ENCODE measurements around the gene SPATA16.

SPATA16 gene

GRCh38 chr3:172853005-172853404 is 288.0 kb downstream of the SPATA16 start:
- H3K9ac ChIP-seq (ENCODE audit: low read depth in 1 of 2, low read length in 2 of 2): no peak overlapping the region
- H3K36me3 ChIP-seq (ENCODE audit: control insufficient read depth in 1 of 2, insufficient read depth in 2 of 2, low read length in 2 of 2): no peaks in the 10 kb centered on the region
- H3K27me3 ChIP-seq (ENCODE audit: control insufficient read depth in 1 of 2, insufficient read depth in 2 of 2, low read length in 2 of 2): no peaks in the 10 kb centered on the region
- no peaks in the 10 kb centered on the region for H3K9me3 ChIP-seq (ENCODE audit: control insufficient read depth in 1 of 2, low read length in 2 of 2)
- no peak overlapping the region for H3K27ac ChIP-seq (ENCODE audit: low read depth, low read length)
- no peak overlapping the region for H3K4me3 ChIP-seq (ENCODE audit: low read depth in 1 of 2, low read length in 2 of 2)
- peaks cover 0 to 9% of the 10 kb centered on the region in 2 donors for H3K4me1 ChIP-seq (ENCODE audit: control insufficient read depth in 1 of 2, insufficient read depth in 2 of 2, low read length in 2 of 2)

GRCh38 chr3:172848910-172849309 is 292.1 kb downstream of the SPATA16 start:
- H3K36me3 ChIP-seq (ENCODE audit: control insufficient read depth in 1 of 2, insufficient read depth in 2 of 2, low read length in 2 of 2): no peaks in the 10 kb centered on the region
- no peak overlapping the region for H3K4me3 ChIP-seq (ENCODE audit: low read depth in 1 of 2, low read length in 2 of 2)
- H3K27ac ChIP-seq (ENCODE audit: low read depth, low read length): no peak overlapping the region
- H3K4me1 ChIP-seq (ENCODE audit: control insufficient read depth in 1 of 2, insufficient read depth in 2 of 2, low read length in 2 of 2): no peaks in the 10 kb centered on the region
- H3K9me3 ChIP-seq (ENCODE audit: control insufficient read depth in 1 of 2, low read length in 2 of 2): no peaks in the 10 kb centered on the region
- no peaks in the 10 kb centered on the region for H3K27me3 ChIP-seq (ENCODE audit: control insufficient read depth in 1 of 2, insufficient read depth in 2 of 2, low read length in 2 of 2)
- H3K9ac ChIP-seq (ENCODE audit: low read depth in 1 of 2, low read length in 2 of 2): no peak overlapping the region

- no peaks in the 10 kb centered on the region for H3K36me3 ChIP-seq (ENCODE audit: control insufficient read depth in 1 of 2, insufficient read depth in 2 of 2, low read length in 2 of 2)
- no peaks in the 10 kb centered on the region for H3K27me3 ChIP-seq (ENCODE audit: control insufficient read depth in 1 of 2, insufficient read depth in 2 of 2, low read length in 2 of 2)
These were observed 293.7 kb downstream of the SPATA16 start for GRCh38 chr3:172847292-172847691.

GRCh38 chr3:172846706-172847105 is 294.3 kb downstream of the SPATA16 start:
- no peak overlapping the region for H3K4me3 ChIP-seq (ENCODE audit: low read depth in 1 of 2, low read length in 2 of 2)
- no peaks in the 10 kb centered on the region for H3K27me3 ChIP-seq (ENCODE audit: control insufficient read depth in 1 of 2, insufficient read depth in 2 of 2, low read length in 2 of 2)
- no peaks in the 10 kb centered on the region for H3K36me3 ChIP-seq (ENCODE audit: control insufficient read depth in 1 of 2, insufficient read depth in 2 of 2, low read length in 2 of 2)
- H3K9me3 ChIP-seq (ENCODE audit: control insufficient read depth in 1 of 2, low read length in 2 of 2): no peaks in the 10 kb centered on the region
- no peak overlapping the region for H3K27ac ChIP-seq (ENCODE audit: low read depth, low read length)
- H3K4me1 ChIP-seq (ENCODE audit: control insufficient read depth in 1 of 2, insufficient read depth in 2 of 2, low read length in 2 of 2): no peaks in the 10 kb centered on the region
- H3K9ac ChIP-seq (ENCODE audit: low read depth in 1 of 2, low read length in 2 of 2): no peak overlapping the region

More at GRCh38 chr3:172847292-172847691, 293.7 kb downstream of the SPATA16 start:
- Histone ChIP-seq H3K9me3 (ENCODE audit: control insufficient read depth in 1 of 2, low read length in 2 of 2) (no peaks in the 10 kb centered on the region), H3K27ac (ENCODE audit: low read depth, low read length) (no peak overlapping the region), H3K4me3 (ENCODE audit: low read depth in 1 of 2, low read length in 2 of 2) (no peak overlapping the region), H3K9ac (ENCODE audit: low read depth in 1 of 2, low read length in 2 of 2) (no peak overlapping the region), H3K4me1 (ENCODE audit: control insufficient read depth in 1 of 2, insufficient read depth in 2 of 2, low read length in 2 of 2) (no peaks in the 10 kb centered on the region)

- H3K4me3 ChIP-seq (ENCODE audit: low read depth in 1 of 2, low read length in 2 of 2): no peak overlapping the region
- no peaks in the 10 kb centered on the region for H3K27me3 ChIP-seq (ENCODE audit: control insufficient read depth in 1 of 2, insufficient read depth in 2 of 2, low read length in 2 of 2)
- no peaks in the 10 kb centered on the region for H3K36me3 ChIP-seq (ENCODE audit: control insufficient read depth in 1 of 2, insufficient read depth in 2 of 2, low read length in 2 of 2)
- H3K9ac ChIP-seq (ENCODE audit: low read depth in 1 of 2, low read length in 2 of 2): no peak overlapping the region
- H3K4me1 ChIP-seq (ENCODE audit: control insufficient read depth in 1 of 2, insufficient read depth in 2 of 2, low read length in 2 of 2): no peaks in the 10 kb centered on the region
- no peaks in the 10 kb centered on the region for H3K9me3 ChIP-seq (ENCODE audit: control insufficient read depth in 1 of 2, low read length in 2 of 2)
- no peak overlapping the region for H3K27ac ChIP-seq (ENCODE audit: low read depth, low read length)
These were observed 294.9 kb downstream of the SPATA16 start for GRCh38 chr3:172846103-172846561.

- Histone ChIP-seq H3K9me3 (ENCODE audit: control insufficient read depth in 1 of 2, low read length in 2 of 2) (no peaks in the 10 kb centered on the region), H3K4me1 (ENCODE audit: control insufficient read depth in 1 of 2, insufficient read depth in 2 of 2, low read length in 2 of 2) (peaks cover 0 to 4% of the 10 kb centered on the region in 2 donors), H3K27me3 (ENCODE audit: control insufficient read depth in 1 of 2, insufficient read depth in 2 of 2, low read length in 2 of 2) (no peaks in the 10 kb centered on the region), H3K36me3 (ENCODE audit: control insufficient read depth in 1 of 2, insufficient read depth in 2 of 2, low read length in 2 of 2) (no peaks in the 10 kb centered on the region), H3K4me3 (ENCODE audit: low read depth in 1 of 2, low read length in 2 of 2) (no peak overlapping the region), H3K27ac (ENCODE audit: low read depth, low read length) (no peak overlapping the region), H3K9ac (ENCODE audit: low read depth in 1 of 2, low read length in 2 of 2) (no peak overlapping the region)
These were observed 296.6 kb downstream of the SPATA16 start for GRCh38 chr3:172844428-172844827.

- H3K27me3 ChIP-seq (ENCODE audit: control insufficient read depth in 1 of 2, insufficient read depth in 2 of 2, low read length in 2 of 2): no peaks in the 10 kb centered on the region
- no peak overlapping the region for H3K9ac ChIP-seq (ENCODE audit: low read depth in 1 of 2, low read length in 2 of 2)
- no peak overlapping the region for H3K4me3 ChIP-seq (ENCODE audit: low read depth in 1 of 2, low read length in 2 of 2)
- peaks cover 0 to 7% of the 10 kb centered on the region in 2 donors for H3K4me1 ChIP-seq (ENCODE audit: control insufficient read depth in 1 of 2, insufficient read depth in 2 of 2, low read length in 2 of 2)
- H3K36me3 ChIP-seq (ENCODE audit: control insufficient read depth in 1 of 2, insufficient read depth in 2 of 2, low read length in 2 of 2): no peaks in the 10 kb centered on the region
- no peaks in the 10 kb centered on the region for H3K9me3 ChIP-seq (ENCODE audit: control insufficient read depth in 1 of 2, low read length in 2 of 2)
- H3K27ac ChIP-seq (ENCODE audit: low read depth, low read length): no peak overlapping the region
These were observed 300.1 kb downstream of the SPATA16 start for GRCh38 chr3:172840913-172841312.

- Histone ChIP-seq H3K4me3 (ENCODE audit: low read depth in 1 of 2, low read length in 2 of 2) (no peak overlapping the region), H3K27ac (ENCODE audit: low read depth, low read length) (no peak overlapping the region), H3K27me3 (ENCODE audit: control insufficient read depth in 1 of 2, insufficient read depth in 2 of 2, low read length in 2 of 2) (no peaks in the 10 kb centered on the region), H3K9me3 (ENCODE audit: control insufficient read depth in 1 of 2, low read length in 2 of 2) (no peaks in the 10 kb centered on the region), H3K4me1 (ENCODE audit: control insufficient read depth in 1 of 2, insufficient read depth in 2 of 2, low read length in 2 of 2) (peaks cover 0 to 7% of the 10 kb centered on the region in 2 donors), H3K36me3 (ENCODE audit: control insufficient read depth in 1 of 2, insufficient read depth in 2 of 2, low read length in 2 of 2) (no peaks in the 10 kb centered on the region), H3K9ac (ENCODE audit: low read depth in 1 of 2, low read length in 2 of 2) (no peak overlapping the region)
These were observed 300.6 kb downstream of the SPATA16 start for GRCh38 chr3:172840463-172840862.

- no peaks in the 10 kb centered on the region for H3K36me3 ChIP-seq (ENCODE audit: control insufficient read depth in 1 of 2, insufficient read depth in 2 of 2, low read length in 2 of 2)
- H3K9ac ChIP-seq (ENCODE audit: low read depth in 1 of 2, low read length in 2 of 2): no peak overlapping the region
- H3K4me1 ChIP-seq (ENCODE audit: control insufficient read depth in 1 of 2, insufficient read depth in 2 of 2, low read length in 2 of 2): peaks cover 0 to 7% of the 10 kb centered on the region in 2 donors
- H3K4me3 ChIP-seq (ENCODE audit: low read depth in 1 of 2, low read length in 2 of 2): peak overlapping the region in 1 of 2 donors; percentile 22
- no peak overlapping the region for H3K27ac ChIP-seq (ENCODE audit: low read depth, low read length)
- no peaks in the 10 kb centered on the region for H3K27me3 ChIP-seq (ENCODE audit: control insufficient read depth in 1 of 2, insufficient read depth in 2 of 2, low read length in 2 of 2)
- no peaks in the 10 kb centered on the region for H3K9me3 ChIP-seq (ENCODE audit: control insufficient read depth in 1 of 2, low read length in 2 of 2)
These were observed 301.4 kb downstream of the SPATA16 start for GRCh38 chr3:172839679-172840078.

Measured in duodenal mucosa (tissue), 2 donors.